Transverse colon (tissue), 4 donors: Measurements from ENCODE around the gene GTF2H4.

Experiments
- EP300 ChIP-seq: sonication (generic); formaldehyde crosslinking; IDR thresholded peaks from one replicate; pipeline ENCODE4 v1.6.1; 2017; ENCODE audit warnings: antibody characterized with exemption, low read depth
- POLR2A ChIP-seq: fragments of 450-650 bp; IDR thresholded peaks from one replicate; pipeline ENCODE4 v1.6.1; 2016; ENCODE audit warnings: antibody characterized with exemption, mild to moderate bottlenecking, moderate library complexity
- POLR2AphosphoS5 ChIP-seq, 3 donors: sonication (generic); formaldehyde crosslinking; IDR thresholded peaks; one replicate each; pipeline ENCODE4 v1.6.1; 2016; ENCODE audit warnings: antibody characterized with exemption in 3 of 3
- TF ChIP-seq, protein P1 (sequence below), 5 experiments: fragments of 200-600 bp in 3 of 5; fragments of 450-650 bp in 2 of 5; sonication (generic) in 3 of 5; IDR thresholded peaks; 1 replicate in 2 of 5; 2 replicates in 3 of 5; pipeline ENCODE4 v1.5.1; 2016 to 2017; ENCODE audit warnings: antibody characterized with exemption in 5 of 5, inconsistent platforms in 3 of 5, mild to moderate bottlenecking in 2 of 5, moderate library complexity in 1 of 5

DNA sequence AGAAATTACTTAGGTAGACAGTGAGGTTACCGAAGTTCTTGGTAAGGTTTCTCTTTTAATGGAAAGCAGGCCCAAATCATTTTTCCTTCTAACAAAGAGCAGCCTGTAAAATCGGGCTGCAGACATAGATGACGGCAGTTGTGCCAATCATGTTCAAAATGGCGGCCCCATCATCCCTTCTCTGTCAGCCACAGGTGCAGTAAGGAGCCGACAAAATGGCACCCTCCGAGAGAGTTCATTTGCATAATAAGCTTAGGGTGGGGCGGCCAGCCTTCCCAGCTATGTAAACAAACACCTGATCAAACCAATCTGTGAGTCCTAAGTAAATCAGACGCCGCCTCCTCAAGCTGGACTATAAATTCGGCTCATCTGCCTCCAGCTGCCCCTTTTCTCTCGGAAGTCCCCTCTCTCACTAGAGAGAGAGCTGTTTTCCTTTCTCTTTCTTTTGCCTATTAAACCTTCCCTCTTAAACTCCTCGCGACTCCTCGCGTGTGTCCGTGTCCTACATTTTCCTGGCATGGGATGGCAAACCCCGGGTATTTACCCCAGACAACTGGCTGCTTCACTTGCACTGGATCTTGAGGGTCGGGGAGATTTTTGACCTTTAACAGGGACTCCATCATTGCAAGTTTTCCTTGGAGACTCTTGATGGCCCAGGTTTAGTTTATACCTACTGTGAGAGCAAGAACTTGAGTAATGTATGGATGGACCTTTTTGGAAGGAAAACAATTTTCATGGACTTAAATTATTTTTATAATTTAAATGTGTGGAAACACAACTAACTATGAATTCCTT, 32.6 kb upstream of the GTF2H4 start:
- TF ChIP-seq, protein P1, sequence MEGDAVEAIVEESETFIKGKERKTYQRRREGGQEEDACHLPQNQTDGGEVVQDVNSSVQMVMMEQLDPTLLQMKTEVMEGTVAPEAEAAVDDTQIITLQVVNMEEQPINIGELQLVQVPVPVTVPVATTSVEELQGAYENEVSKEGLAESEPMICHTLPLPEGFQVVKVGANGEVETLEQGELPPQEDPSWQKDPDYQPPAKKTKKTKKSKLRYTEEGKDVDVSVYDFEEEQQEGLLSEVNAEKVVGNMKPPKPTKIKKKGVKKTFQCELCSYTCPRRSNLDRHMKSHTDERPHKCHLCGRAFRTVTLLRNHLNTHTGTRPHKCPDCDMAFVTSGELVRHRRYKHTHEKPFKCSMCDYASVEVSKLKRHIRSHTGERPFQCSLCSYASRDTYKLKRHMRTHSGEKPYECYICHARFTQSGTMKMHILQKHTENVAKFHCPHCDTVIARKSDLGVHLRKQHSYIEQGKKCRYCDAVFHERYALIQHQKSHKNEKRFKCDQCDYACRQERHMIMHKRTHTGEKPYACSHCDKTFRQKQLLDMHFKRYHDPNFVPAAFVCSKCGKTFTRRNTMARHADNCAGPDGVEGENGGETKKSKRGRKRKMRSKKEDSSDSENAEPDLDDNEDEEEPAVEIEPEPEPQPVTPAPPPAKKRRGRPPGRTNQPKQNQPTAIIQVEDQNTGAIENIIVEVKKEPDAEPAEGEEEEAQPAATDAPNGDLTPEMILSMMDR (IDR thresholded peaks at IDR 0.05) = no peak
- TF ChIP-seq POLR2A = no peak
- no peak for TF ChIP-seq POLR2AphosphoS5 (IDR thresholded peaks at IDR 0.05)
- TF ChIP-seq EP300 = no peak
